CD4-positive, alpha-beta T cell (primary cell): Measurements from ENCODE around the gene DPP4. TPM values are rescaled to one million over a fixed set of nuclear protein-coding genes. Genes with fewer than 3 reads are reported as not detected.

Experiments
- ATAC-seq: fragments of 200-7000 bp; cut with Tn5 transposase; one replicate; pipeline ENCODE4 v1.10.0; 2022; ENCODE audit warnings: mild to moderate bottlenecking; ENCODE audit not compliant: poor library complexity
- CTCF ChIA-PET: fragments of 350-600 bp; sonication (Branson Sonifier 250); formaldehyde crosslinking; loops from one replicate; lab custom pipeline; 2021; ENCODE audit warnings: antibody characterized with exemption, inconsistent platforms; lab: Charles Lee
- POLR2A ChIA-PET: fragments of 350-600 bp; sonication (Branson Sonifier 250); formaldehyde crosslinking; loops from one replicate; lab custom pipeline; 2021; ENCODE audit warnings: antibody characterized with exemption, inconsistent platforms; lab: Charles Lee
- DNase-seq, 14 experiments: peaks; one replicate each; pipeline ENCODE4 v3.0.0-alpha.2; 2013 to 2020; ENCODE audit warnings: mixed read lengths in 2 of 14
- H3K27ac ChIP-seq, 2 donors: one replicate each; pipeline versions ENCODE4 v1.5.1 to v1.7.0; 2013; ENCODE audit warnings: low read length in 2 of 2, low read depth in 1 of 2, mild to moderate bottlenecking in 1 of 2
- H3K27me3 ChIP-seq, 2 experiments: 1 replicate in 1 of 2; 2 replicates in 1 of 2; pipeline versions ENCODE4 v1.6.1 to v1.7.0; 2013; ENCODE audit warnings: low read length in 2 of 2, control low read depth in 1 of 2, mild to moderate bottlenecking in 1 of 2, moderate library complexity in 1 of 2; ENCODE audit not compliant: insufficient read depth in 2 of 2, control insufficient read depth in 1 of 2
- H3K36me3 ChIP-seq: one replicate; pipeline ENCODE4 v1.6.1; 2013; ENCODE audit warnings: low read length, control low read depth; ENCODE audit not compliant: insufficient read depth
- H3K4me1 ChIP-seq: one replicate; pipeline ENCODE4 v1.6.1; 2013; ENCODE audit warnings: low read length, control low read depth; ENCODE audit not compliant: insufficient read depth
- H3K4me3 ChIP-seq: one replicate; pipeline ENCODE4 v1.5.1; 2013; ENCODE audit warnings: mild to moderate bottlenecking, low read length, moderate library complexity
- H3K9me3 ChIP-seq, 2 experiments: 1 replicate in 1 of 2; 2 replicates in 1 of 2; pipeline versions ENCODE4 v1.6.1 to v1.7.0; 2013; ENCODE audit warnings: low read length in 2 of 2, mild to moderate bottlenecking in 2 of 2, control low read depth in 1 of 2, moderate library complexity in 1 of 2; ENCODE audit not compliant: control insufficient read depth in 1 of 2, insufficient read depth in 1 of 2
- H3K27ac Mint-ChIP-seq: one replicate; pipeline ENCODE4 v1.8.0; 2020; ENCODE audit warnings: mixed read lengths
- H3K27me3 Mint-ChIP-seq: one replicate; pipeline ENCODE4 v1.8.0; 2021; ENCODE audit warnings: mixed read lengths
- H3K36me3 Mint-ChIP-seq: one replicate; pipeline ENCODE4 v1.8.0; 2021; ENCODE audit warnings: low read depth, mixed read lengths
- H3K4me1 Mint-ChIP-seq: one replicate; pipeline ENCODE4 v1.8.0; 2021; ENCODE audit warnings: low read depth, mixed read lengths
- H3K4me3 Mint-ChIP-seq: one replicate; pipeline ENCODE4 v1.8.0; 2020; ENCODE audit warnings: mild to moderate bottlenecking, mixed read lengths
- H3K9me3 Mint-ChIP-seq: one replicate; pipeline ENCODE4 v1.8.0; 2020; ENCODE audit warnings: mixed read lengths
- intact Hi-C, 2 experiments: fragments of 100-400 bp; cut with DNase I in 1 of 2; cut with micrococcal nuclease in 1 of 2; formaldehyde crosslinking; loops; one replicate each; pipeline versions ENCODE4 v1.15.1 to v1.9.0; 2023 to 2025; cut with DNase I, micrococcal nuclease
- total RNA-seq, 174 experiments: library from RNA in 2 of 174; stranded (reverse) in 2 of 174; gene quantifications; one replicate each; pipeline ENCODE4 v1.2.3 and lab custom pipeline; 2021 to 2026
- TF ChIP-seq, protein P1 (sequence below): fragments of 200-600 bp; IDR thresholded peaks from one replicate; pipeline ENCODE4 v1.8.0; 2022; ENCODE audit warnings: antibody characterized with exemption, mild to moderate bottlenecking

Gene DPP4
- total RNA-seq, 2 experiments from 2014 or later = 15.5 to 16.7 TPM

- Histone ChIP-seq H3K36me3 (no peaks in the 10 kb centered on the region), H3K27ac (no peak overlapping the region), H3K4me3 (no peak overlapping the region), H3K4me1 (no peaks in the 10 kb centered on the region), H3K9me3 (no peaks in the 10 kb centered on the region), H3K27me3 (no peaks in the 10 kb centered on the region)
- Mint-ChIP-seq H3K27me3 (no peaks in the 10 kb centered on the region), H3K4me1 (no peaks in the 10 kb centered on the region), H3K9me3 (no peaks in the 10 kb centered on the region), H3K36me3 (no peaks in the 10 kb centered on the region), H3K27ac (no peak overlapping the region), H3K4me3 (no peak overlapping the region)
- ChIA-PET POLR2A (interaction anchor here (1.2 to 1.4 kb wide), 2 partner anchors 19 to 28 kb away, joined by 3 to 4 read pairs; no protein-coding TSS in a partner anchor), CTCF (interaction anchor here (1.2 to 1.9 kb wide), 2 partner anchors 14 to 25 kb away, joined by 3 to 4 read pairs; no protein-coding TSS in a partner anchor)
- no peak for DNase-seq
- intact Hi-C loops = no loop called here
- TF ChIP-seq, protein P1, sequence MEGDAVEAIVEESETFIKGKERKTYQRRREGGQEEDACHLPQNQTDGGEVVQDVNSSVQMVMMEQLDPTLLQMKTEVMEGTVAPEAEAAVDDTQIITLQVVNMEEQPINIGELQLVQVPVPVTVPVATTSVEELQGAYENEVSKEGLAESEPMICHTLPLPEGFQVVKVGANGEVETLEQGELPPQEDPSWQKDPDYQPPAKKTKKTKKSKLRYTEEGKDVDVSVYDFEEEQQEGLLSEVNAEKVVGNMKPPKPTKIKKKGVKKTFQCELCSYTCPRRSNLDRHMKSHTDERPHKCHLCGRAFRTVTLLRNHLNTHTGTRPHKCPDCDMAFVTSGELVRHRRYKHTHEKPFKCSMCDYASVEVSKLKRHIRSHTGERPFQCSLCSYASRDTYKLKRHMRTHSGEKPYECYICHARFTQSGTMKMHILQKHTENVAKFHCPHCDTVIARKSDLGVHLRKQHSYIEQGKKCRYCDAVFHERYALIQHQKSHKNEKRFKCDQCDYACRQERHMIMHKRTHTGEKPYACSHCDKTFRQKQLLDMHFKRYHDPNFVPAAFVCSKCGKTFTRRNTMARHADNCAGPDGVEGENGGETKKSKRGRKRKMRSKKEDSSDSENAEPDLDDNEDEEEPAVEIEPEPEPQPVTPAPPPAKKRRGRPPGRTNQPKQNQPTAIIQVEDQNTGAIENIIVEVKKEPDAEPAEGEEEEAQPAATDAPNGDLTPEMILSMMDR = no peak
- no peak for ATAC-seq
Observed at GRCh38 chr2:161971551-161971950, 102.5 kb downstream of the DPP4 start.

DNA sequence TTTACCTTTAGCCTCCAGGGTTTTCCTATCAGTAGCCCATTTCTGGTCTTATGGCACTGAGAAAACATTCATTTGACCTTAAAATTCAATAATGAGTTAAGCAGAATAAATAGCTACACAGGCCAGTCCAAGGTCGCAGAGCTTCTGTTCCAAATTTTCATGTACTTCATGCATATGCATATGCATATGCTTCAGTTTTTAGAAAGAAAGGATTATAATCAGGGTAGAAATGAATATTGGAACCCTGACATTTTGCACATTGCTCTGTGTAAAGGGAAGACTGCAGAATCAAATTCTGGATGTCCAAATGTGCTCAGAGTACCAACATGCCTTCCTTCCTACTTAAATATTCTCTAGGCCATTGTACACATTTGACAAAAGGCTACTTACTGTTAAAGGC, 104.9 kb downstream of the DPP4 start:
- Mint-ChIP-seq H3K27me3 (no peaks in the 10 kb centered on the region), H3K4me1 (no peaks in the 10 kb centered on the region), H3K4me3 (no peak overlapping the region), H3K36me3 (no peaks in the 10 kb centered on the region), H3K27ac (no peak overlapping the region), H3K9me3 (no peaks in the 10 kb centered on the region)
- TF ChIP-seq, protein P1 = no peak
- CTCF ChIA-PET = no interaction called here
- no peaks in the 10 kb centered on the region for H3K36me3 ChIP-seq
- no peaks in the 10 kb centered on the region for H3K27me3 ChIP-seq
- H3K4me1 ChIP-seq = no peaks in the 10 kb centered on the region
- no peak overlapping the region for H3K4me3 ChIP-seq
- no peak overlapping the region for H3K27ac ChIP-seq
- ATAC-seq (no peak), DNase-seq (no peak)
- H3K9me3 ChIP-seq = no peaks in the 10 kb centered on the region
- intact Hi-C loops = no loop called here
- POLR2A ChIA-PET = interaction anchor here (0.8 kb wide), 1 partner anchor 13 kb away, joined by 3 read pairs; no protein-coding TSS in a partner anchor

- no peak for DNase-seq
- no peaks in the 10 kb centered on the region for H3K36me3 Mint-ChIP-seq
- TF ChIP-seq, protein P1 = no peak
- Histone ChIP-seq H3K27ac (no peak overlapping the region), H3K4me3 (no peak overlapping the region), H3K9me3 (no peaks in the 10 kb centered on the region), H3K36me3 (no peaks in the 10 kb centered on the region), H3K27me3 (no peaks in the 10 kb centered on the region), H3K4me1 (no peaks in the 10 kb centered on the region)
- no peaks in the 10 kb centered on the region for H3K4me1 Mint-ChIP-seq
- ChIA-PET CTCF (no interaction called here), POLR2A (no interaction called here)
- H3K9me3 Mint-ChIP-seq = no peaks in the 10 kb centered on the region
- ATAC-seq = no peak
- H3K4me3 Mint-ChIP-seq = no peak overlapping the region
- H3K27me3 Mint-ChIP-seq = no peaks in the 10 kb centered on the region
- no peak overlapping the region for H3K27ac Mint-ChIP-seq
- intact Hi-C loops = no loop called here
Observed at GRCh38 chr2:161965994-161966393, 108.0 kb downstream of the DPP4 start.
